ENCODE data around the gene ABCG2. TPM values are rescaled to one million over a fixed set of nuclear protein-coding genes. Genes with fewer than 3 reads are reported as not detected.

ABCG2 gene
- total RNA-seq, 1 experiment from 2014 or later, result 0.12 TPM

DNA sequence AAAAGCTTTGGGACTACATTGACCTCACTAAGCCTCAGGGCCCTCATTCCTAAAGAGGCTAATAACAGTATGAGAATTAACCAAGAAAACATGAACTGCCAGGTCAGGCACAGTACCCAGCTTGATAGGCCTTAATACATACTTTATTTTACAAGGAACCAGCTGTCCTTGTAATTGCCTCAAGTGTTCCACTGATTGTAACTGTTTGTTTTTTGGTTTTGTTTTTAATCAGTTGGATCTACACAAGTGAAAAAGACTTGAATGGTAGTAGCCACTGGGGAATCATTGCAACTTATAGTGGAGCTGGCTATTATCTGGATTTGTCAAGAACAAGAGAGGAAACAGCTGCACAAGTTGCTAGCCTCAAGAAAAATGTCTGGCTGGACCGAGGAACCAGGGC is 115.4 kb downstream of the ABCG2 start:
- ChIA-PET CTCF (interaction anchor here (0.6 to 1.6 kb wide), 5 partner anchors 8 to 169 kb away, joined by 3 to 6 read pairs (median 4); no protein-coding TSS in a partner anchor), POLR2A (interaction anchor here (1.9 kb wide), 1 partner anchor 10 kb away, joined by 11 read pairs; no protein-coding TSS in a partner anchor)
- Mint-ChIP-seq H3K27ac (ENCODE audit: low read depth, unreplicated experiment) (no peak overlapping the region), H3K36me3 (ENCODE audit: insufficient read depth, unreplicated experiment) (peaks cover 42% of the 10 kb centered on the region), H3K27me3 (ENCODE audit: insufficient read depth, unreplicated experiment) (no peaks in the 10 kb centered on the region), H3K9me3 (ENCODE audit: unreplicated experiment) (no peaks in the 10 kb centered on the region), H3K4me3 (ENCODE audit: unreplicated experiment) (no peak overlapping the region), H3K4me1 (ENCODE audit: insufficient read depth, unreplicated experiment) (no peaks in the 10 kb centered on the region)
- no peak for DNase-seq (ENCODE audit: unreplicated experiment)
- TF ChIP-seq CTCF (IDR thresholded peaks at IDR 0.05; ENCODE audit: unreplicated experiment), result no peak
- BruUV-seq (replicated peaks), result no TSS peak
- intact Hi-C loops (cut with micrococcal nuclease), result no loop called here

- ChIA-PET CTCF (interaction anchor here (1.3 to 3.5 kb wide), 2 partner anchors 9 to 170 kb away, joined by 6 to 17 read pairs; no protein-coding TSS in a partner anchor), POLR2A (interaction anchor here (1.9 kb wide), 1 partner anchor 9 kb away, joined by 11 read pairs; no protein-coding TSS in a partner anchor)
Observed at GRCh38 chr4:88041626-88042025, 116.8 kb downstream of the ABCG2 start.

DNA sequence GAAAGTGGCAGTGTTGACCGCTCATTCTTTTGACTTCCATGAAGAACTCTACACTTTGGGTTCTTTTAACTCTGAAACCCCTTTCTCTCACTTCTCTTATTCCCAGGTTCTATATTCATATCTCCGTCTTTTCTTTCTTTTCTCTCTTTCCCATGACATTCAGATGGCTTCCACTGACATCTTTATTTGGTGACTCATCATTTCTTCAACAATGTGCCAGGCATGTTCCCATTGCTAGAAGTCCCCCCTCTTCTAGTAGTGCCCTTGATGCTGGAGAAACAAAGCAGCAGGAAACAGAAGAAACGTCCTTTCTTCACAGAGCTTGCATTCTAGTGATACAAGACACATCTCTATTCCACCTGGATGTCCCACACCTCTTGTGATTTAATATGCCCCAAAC is 117.7 kb downstream of the ABCG2 start:
- no peak overlapping the region for H3K27ac Mint-ChIP-seq (ENCODE audit: low read depth, unreplicated experiment)
- H3K36me3 Mint-ChIP-seq (ENCODE audit: insufficient read depth, unreplicated experiment), result peaks cover 42% of the 10 kb centered on the region
- no peak for TF ChIP-seq CTCF (IDR thresholded peaks at IDR 0.05; ENCODE audit: unreplicated experiment)
- H3K9me3 Mint-ChIP-seq (ENCODE audit: unreplicated experiment), result no peaks in the 10 kb centered on the region
- BruUV-seq (replicated peaks), result no TSS peak
- intact Hi-C loops (cut with micrococcal nuclease), result no loop called here
- no peaks in the 10 kb centered on the region for H3K27me3 Mint-ChIP-seq (ENCODE audit: insufficient read depth, unreplicated experiment)
- POLR2A ChIA-PET, result no interaction called here
- no peaks in the 10 kb centered on the region for H3K4me1 Mint-ChIP-seq (ENCODE audit: insufficient read depth, unreplicated experiment)
- no peak overlapping the region for H3K4me3 Mint-ChIP-seq (ENCODE audit: unreplicated experiment)
- no peak for DNase-seq (ENCODE audit: unreplicated experiment)
- CTCF ChIA-PET, result interaction anchor here (1.4 to 3.5 kb wide), 2 partner anchors 13 to 170 kb away, joined by 4 to 17 read pairs; no protein-coding TSS in a partner anchor

More at GRCh38 chr4:88041626-88042025, 116.8 kb downstream of the ABCG2 start:
- Mint-ChIP-seq H3K4me1 (ENCODE audit: insufficient read depth, unreplicated experiment) (no peaks in the 10 kb centered on the region), H3K36me3 (ENCODE audit: insufficient read depth, unreplicated experiment) (peaks cover 41% of the 10 kb centered on the region), H3K27ac (ENCODE audit: low read depth, unreplicated experiment) (no peak overlapping the region), H3K27me3 (ENCODE audit: insufficient read depth, unreplicated experiment) (no peaks in the 10 kb centered on the region), H3K4me3 (ENCODE audit: unreplicated experiment) (no peak overlapping the region), H3K9me3 (ENCODE audit: unreplicated experiment) (no peaks in the 10 kb centered on the region)
- no TSS peak for BruUV-seq (replicated peaks)
- TF ChIP-seq CTCF (IDR thresholded peaks at IDR 0.05; ENCODE audit: unreplicated experiment), result no peak
- intact Hi-C loops (cut with micrococcal nuclease), result no loop called here
- DNase-seq (ENCODE audit: unreplicated experiment), result no peak

Other genes with a start within 250 kb of the ABCG2 start
- gene SPP1, start 182.9 kb downstream of the ABCG2 start, total RNA-seq (2022), result not detected in 2 replicates
- gene PKD2, start 151.0 kb downstream of the ABCG2 start, total RNA-seq (2022), result 29.5 and 36.6 TPM in 2 replicates
- gene PPM1K, start 125.9 kb upstream of the ABCG2 start, total RNA-seq (2022), result 19.5 and 21.0 TPM in 2 replicates
- gene HERC6, start 220.2 kb upstream of the ABCG2 start, total RNA-seq (2022), result 1.7 and 2.4 TPM in 2 replicates